CD4-positive, alpha-beta T cell treated with Interleukin-6 at 100 ng/mL for 8 hours (primary cell): ENCODE results near the gene FDXACB1.
A peak's percentile ranks its signal among the peaks of the same experiment; 100 is the strongest.

Experiments
- DNase-seq: peaks from one replicate; pipeline ENCODE4 v3.0.0-alpha.2; 2020; ENCODE audit warnings: mixed read lengths, low spot score

FDXACB1 gene, protein sequence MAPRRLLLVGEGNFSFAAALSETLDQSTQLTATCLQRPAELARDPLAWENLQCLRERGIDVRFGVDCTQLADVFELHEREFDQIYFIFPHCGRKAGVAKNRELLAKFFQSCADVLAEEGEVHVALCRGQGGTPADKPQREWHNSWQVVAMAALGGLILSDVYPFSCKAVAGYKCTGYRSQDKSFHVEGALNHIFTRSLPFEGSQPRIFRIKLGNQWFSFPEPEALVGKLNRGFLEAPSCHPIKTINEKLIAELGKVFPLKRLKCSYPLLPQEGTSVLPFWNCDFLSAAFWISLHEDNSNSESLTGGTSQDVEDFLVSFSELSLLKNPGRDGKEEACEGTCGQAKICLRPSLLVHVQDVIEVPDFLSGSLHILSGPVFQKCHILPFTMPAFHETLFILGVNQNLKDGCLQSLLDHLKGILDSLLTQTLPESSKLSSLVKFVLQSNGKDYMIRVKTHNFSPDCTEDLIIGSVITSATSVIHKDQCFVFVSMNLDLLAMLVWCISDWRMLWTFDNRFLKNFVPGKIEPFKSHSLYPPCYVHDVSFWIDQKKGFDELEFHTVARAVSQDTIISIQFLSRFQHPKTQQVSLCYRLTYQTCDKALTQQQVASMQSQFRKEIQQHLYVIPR

DNA sequence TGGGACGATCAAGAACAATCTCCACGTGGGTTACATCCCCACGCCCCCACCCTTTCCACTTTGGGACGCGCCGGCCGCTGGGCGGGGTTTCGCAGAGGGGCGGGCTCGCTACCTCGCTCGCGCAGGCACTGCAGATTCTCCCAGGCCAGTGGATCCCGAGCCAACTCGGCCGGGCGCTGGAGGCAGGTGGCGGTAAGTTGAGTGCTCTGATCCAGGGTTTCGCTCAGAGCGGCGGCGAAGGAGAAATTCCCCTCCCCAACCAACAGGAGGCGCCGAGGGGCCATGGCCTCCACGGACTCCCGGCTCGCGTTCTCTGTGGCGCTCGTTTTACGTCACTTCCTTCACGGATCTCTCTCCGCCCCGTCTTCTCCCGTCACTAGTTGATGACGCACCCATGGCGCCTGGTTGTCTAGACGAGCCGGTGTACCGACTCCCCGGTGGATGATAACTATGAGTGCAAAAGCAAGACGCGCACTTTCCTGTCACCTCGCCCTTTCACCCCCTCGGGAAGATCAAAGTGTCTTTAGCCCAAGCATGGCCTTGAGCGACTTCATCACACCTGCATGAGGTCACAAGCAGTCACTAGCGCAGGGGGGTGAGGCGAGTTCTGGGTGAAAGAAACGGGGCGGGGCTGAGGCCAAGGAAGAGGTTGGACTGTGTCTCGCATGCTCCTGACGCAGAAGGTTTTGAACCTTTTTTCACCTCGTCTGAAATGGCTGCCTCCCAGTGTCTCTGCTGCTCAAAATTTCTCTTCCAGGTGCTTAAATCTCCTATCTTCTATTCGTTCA, at the start of gene FDXACB1, which contains the start of gene CFAP68:
Gene FDXACB1, minus strand, starts transcription at position 317 of the 788 bp plus-strand sequence. Its CDS starts 33 bp downstream, at position 284.
Gene CFAP68, plus strand, starts transcription at position 693 of the 788 bp plus-strand sequence. Its CDS starts 20 bp downstream, at position 713.
- peak; percentile 93 for DNase-seq

GRCh38 chr11:111926505-111927391, 47.8 kb upstream of the FDXACB1 start:
- DNase-seq, result peak; percentile 96

GRCh38 chr11:111925953-111926352, 47.0 kb upstream of the FDXACB1 start:
- no peak for DNase-seq

- DNase-seq, result no peak
These were observed 45.0 kb upstream of the FDXACB1 start for GRCh38 chr11:111923951-111924350.

DNA sequence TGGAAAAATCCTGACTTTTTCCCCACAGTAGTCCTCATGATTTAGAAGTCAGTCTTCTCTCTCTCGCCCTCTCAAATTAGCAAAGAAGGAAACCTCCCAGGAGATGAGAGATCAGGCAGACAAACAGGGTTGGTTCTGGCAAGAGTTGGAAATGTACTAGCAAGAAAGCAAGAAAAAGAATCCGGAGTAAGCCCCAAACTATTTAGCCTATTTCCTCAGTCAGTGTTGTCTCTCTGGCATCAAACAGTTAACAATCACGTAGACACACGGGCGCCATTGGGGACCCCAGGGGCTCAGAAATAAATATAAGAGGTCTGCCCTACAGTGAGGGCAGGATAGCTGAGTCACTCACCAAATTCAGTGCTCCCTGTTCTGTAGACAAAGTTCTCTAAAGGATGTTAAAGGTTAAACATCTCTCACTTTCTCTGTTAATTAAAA, 44.4 kb upstream of the FDXACB1 start:
- no peak for DNase-seq

DNA sequence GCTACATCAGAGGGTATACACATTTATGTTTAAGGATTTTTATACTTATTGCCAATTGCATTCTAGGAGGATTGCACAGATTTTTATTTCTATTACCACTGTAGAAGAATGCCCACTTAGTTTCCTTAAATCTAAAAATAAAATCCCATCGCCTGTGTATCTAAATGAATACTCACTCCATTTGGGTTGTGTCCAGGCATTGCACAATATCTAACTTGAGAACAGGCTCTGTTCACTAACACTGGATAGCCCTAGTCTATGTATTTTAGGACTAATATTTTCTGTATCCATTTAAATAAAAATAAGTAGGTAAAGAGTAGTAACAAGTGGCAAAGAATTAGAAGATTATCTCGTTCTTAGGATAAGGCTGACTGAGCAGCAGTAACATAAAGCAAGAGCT, 43.8 kb upstream of the FDXACB1 start:
- DNase-seq, result no peak

DNA sequence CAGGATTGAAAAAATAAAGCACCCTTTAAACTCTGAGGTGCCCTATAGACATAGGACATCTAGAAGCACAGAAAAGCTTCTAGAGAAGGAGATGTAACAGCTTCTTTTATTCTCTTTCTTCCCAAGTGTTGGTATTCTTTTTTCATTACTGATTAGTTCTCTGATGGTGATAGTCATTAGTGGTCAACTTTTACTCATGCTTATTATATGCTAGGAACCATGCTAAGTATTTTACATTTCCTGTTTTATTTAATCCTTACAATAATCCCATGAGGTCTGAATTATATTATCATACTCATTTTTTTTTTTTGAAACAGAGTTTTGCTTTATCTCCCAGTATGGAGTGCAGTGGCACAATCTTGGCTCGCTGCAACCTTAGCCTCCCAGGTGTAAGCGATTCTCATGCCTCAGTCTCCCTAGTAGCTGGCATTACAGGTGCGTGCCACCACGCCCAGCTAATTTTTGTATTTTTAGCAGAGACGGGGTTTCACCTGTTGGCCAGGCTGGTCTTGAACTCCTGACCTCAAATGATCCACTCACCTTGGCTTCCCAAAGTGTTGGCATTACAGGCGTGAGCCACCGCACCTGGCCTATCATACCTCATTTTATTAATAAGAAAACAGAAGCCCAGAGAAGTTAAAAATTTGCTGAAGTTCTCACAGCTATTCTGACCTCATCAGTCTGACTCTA, 42.7 kb upstream of the FDXACB1 start:
- DNase-seq, result no peak

DNA sequence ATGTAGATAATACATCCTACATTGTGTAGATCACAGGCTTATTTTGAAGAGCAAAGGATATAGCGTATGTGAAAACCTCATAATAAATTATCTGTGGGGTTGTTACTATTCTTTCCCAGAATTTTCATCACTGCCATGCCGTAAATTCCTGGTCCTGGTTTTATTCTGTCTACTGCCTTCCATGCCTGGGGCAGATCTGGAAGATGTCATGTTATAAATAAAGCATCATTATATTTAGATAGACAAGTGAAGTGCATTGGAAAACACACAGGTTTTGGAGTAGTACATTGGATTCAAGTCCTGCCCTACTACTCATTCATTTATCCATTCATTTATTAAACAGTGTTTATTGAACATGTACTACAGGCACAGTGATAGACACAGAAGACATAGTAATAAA, 41.9 kb upstream of the FDXACB1 start:
- no peak for DNase-seq

DNA sequence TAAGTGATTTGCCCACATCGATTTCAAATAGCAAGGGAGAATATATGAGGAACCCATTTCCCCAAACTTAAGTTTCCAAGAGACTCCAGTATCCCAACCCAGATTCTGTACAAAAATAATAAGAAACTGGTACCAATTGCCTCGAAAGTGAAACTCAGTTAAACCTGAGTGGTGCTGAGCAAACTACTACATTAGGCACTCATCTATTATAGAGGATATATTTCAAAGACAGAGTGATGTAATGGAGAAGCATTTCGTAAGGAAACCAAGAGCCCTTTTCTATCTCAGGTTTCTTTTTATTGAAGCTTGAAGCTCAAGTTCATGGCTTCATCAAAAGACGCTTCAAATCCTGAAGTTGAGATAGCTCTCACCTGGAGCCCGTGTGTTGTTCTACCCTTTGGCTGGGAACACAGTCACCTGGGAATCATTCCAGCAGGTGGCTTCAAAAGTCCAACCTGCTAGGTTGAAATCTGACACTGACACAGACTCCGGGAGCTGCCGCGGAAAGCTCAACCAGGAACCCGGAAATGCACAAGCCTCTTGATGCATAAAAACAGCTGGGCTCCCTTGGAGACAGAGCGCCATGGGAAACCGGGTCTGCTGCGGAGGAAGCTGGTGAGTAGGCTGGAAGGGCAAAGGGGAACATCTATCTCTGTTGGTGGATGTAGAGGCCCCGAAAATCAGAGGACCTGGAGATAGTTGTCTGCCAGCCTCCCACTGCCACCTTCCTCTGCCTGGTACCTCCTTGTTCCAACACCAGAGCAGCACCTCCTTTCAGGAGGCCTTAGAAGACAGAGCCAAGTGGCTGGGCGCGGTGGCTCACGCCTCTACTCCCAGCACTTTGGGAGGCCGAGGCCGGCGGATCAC, 39.7 kb upstream of the FDXACB1 start, which contains the start of gene C11orf52:
Gene C11orf52, plus strand, starts transcription at position 524 of the 867 bp plus-strand sequence. Its CDS starts 60 bp downstream, at position 584.
- DNase-seq, result no peak

DNA sequence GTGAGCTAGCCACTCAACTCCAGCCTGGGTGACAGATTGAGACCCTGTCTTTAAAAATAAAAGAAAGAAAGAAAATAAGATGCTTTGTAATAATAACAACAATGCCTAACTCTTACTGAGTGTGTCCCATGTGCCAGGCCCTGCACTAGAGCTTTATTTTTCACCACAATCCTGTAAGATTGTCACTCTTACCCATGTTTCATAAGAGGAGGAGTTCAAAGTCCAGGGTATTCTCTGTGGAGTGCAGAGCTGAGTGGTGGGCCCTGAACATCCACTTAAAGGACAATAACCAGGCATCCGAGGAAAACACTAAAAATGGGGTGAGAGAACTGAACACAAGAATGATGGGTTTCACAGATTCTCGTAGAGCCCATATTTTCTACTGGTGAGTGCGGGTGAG, 38.8 kb upstream of the FDXACB1 start:
- DNase-seq, result no peak

GRCh38 chr11:111917312-111917711, 38.3 kb upstream of the FDXACB1 start:
- DNase-seq, result no peak

DNA sequence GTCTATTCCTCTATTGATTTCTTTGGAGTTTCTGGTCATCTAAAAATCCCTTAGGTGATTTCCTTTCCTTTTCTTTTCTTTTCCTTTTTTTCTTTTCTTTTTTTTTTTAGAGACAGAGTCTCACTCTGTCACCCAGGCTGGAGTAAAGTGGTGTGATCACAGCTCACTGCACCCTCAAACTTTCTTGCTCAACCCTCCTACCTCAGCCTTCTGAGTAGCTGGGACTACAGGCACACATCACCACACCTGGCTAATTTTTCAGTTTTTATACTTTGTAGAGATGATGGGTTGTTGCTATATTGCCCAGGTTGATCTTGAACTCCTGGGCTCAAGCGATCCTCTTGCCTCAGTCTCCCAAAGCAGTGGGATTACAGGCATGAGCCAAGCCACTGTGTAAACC, 37.8 kb upstream of the FDXACB1 start:
- no peak for DNase-seq

- DNase-seq, result no peak
These were observed 35.0 kb upstream of the FDXACB1 start for GRCh38 chr11:111913997-111914396.

- DNase-seq, result no peak
These were observed 34.3 kb upstream of the FDXACB1 start for GRCh38 chr11:111913031-111913861.

DNA sequence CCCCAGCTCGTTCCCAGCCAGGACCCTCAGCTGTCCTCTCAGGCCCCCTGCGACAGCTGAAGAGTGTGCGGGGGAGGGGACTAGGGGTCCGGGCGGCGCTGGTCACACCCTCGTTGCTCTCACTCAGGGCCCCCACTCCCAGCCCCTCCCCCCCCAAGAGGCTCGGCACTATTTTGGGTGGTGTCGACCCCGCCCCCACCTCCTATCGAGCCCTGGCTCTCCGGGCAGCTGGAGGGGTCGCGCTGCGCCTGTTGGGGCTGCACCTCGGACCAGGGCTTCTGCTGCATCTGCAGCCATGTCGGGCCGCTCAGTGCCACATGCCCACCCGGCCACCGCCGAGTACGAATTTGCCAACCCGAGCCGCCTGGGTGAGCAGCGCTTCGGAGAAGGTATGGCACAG, 33.6 kb upstream of the FDXACB1 start, which contains the start of gene HSPB2:
Gene HSPB2, plus strand, starts transcription at position 200 of the 400 bp plus-strand sequence. Its CDS starts 96 bp downstream, at position 296.
- no peak for DNase-seq

DNA sequence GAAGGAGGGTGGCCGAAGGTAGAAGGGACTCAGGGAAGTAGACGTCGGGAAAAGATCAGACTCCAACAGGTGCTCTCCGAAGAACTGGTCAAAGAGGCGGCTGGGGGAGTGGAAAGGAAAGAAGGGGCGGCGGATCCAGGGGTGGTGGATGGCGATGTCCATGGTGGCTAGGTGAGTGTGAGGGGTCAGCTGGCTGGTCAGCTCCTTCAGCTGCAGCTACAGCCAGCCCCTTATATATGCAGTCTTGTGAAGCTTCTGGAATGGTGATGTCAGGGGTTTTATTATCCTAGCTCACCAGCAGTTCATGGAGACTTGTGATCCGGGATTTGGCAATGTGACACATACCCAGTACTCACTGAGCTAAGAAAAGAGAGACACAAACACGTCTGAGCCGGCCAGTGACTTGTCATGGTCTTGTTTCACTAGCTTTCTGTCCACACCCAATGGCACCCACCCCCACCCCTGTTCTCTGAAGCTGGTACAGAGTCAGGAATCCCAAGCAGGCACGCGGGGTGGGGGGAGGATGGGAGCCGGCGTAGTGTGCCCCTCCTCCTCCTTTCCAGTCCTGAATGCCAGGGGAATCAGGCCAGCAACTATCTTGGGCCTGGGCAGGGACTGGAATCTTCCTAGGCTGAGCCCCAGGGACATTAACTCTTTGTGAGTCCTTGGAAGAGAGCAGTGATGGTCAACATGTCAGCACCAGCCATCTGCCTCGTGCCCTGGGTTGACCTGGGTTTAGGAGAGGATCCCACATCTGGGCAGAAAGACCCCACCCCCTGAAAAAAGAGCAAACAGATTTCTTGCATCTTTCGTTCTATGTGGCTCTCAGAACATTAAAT, 32.8 kb upstream of the FDXACB1 start, which contains the start of gene CRYAB:
Gene CRYAB, minus strand, starts transcription at position 208 of the 839 bp plus-strand sequence. Its CDS starts 46 bp downstream, at position 162.
- no peak for DNase-seq
